Endometrial microvascular endothelial cells (primary cell): ENCODE measurements around the gene CD48. TPM values are rescaled to one million over a fixed set of nuclear protein-coding genes. Genes with fewer than 3 reads are reported as not detected.
"Not testable (repeated sequence)": the region's sequence is repeated elsewhere in the genome, so short reads cannot be mapped to it uniquely, and the experiment has no call there.

Experiments
- in situ Hi-C: cut with HindIII; loops from 2 replicates; pipeline ENCODE4 v1.10.0; 2017; ENCODE audit warnings: low sequenced_read_pairs, low pct_unique_long_range_greater_than_20kb; ENCODE audit errors: inconsistent ontology term
- total RNA-seq: library from RNA; depleted of rRNA; stranded (reverse); fragments of >200 nt; gene quantifications from one replicate; pipeline ENCODE4 v1.2.3, GENCODE V29; 2015; ENCODE audit errors: inconsistent ontology term

CD48 gene
- total RNA-seq, 1 donor from 2014 or later: not detected

GRCh38 chr1:160743266-160743665 lies 31.6 kb upstream of the CD48 start:
- in situ Hi-C loops: no loop called here

GRCh38 chr1:160742428-160743127 lies 31.0 kb upstream of the CD48 start:
- in situ Hi-C loops: no loop called here

- in situ Hi-C loops: no loop called here
Measured at GRCh38 chr1:160741612-160742348, 30.2 kb upstream of the CD48 start.

GRCh38 chr1:160741092-160741501 lies 29.5 kb upstream of the CD48 start:
- in situ Hi-C loops: no loop called here

GRCh38 chr1:160740133-160740688 lies 28.6 kb upstream of the CD48 start:
- in situ Hi-C loops: no loop called here

- in situ Hi-C loops: no loop called here
Measured at GRCh38 chr1:160739098-160739511, 27.5 kb upstream of the CD48 start, which contains the start of gene SLAMF7. Gene SLAMF7, plus strand, starts transcription at chr1:160739247. Its CDS starts 55 bp downstream, at chr1:160739302.

- in situ Hi-C loops: no loop called here
Measured at GRCh38 chr1:160738271-160738670, 26.6 kb upstream of the CD48 start.

GRCh38 chr1:160734301-160734700 lies 22.7 kb upstream of the CD48 start:
- in situ Hi-C loops: no loop called here

GRCh38 chr1:160733898-160734297 lies 22.3 kb upstream of the CD48 start:
- in situ Hi-C loops: no loop called here

- in situ Hi-C loops: no loop called here
Measured at GRCh38 chr1:160731990-160732389, 20.4 kb upstream of the CD48 start.

- in situ Hi-C loops: not testable (repeated sequence)
Measured at GRCh38 chr1:160731564-160731963, 19.9 kb upstream of the CD48 start.

- in situ Hi-C loops: no loop called here
Measured at GRCh38 chr1:160727316-160727640, 15.7 kb upstream of the CD48 start.

- in situ Hi-C loops: no loop called here
Measured at GRCh38 chr1:160726498-160727315, 15.1 kb upstream of the CD48 start.

- in situ Hi-C loops: no loop called here
Measured at GRCh38 chr1:160726114-160726497, 14.5 kb upstream of the CD48 start.

- in situ Hi-C loops: no loop called here
Measured at GRCh38 chr1:160724465-160725242, 13.0 kb upstream of the CD48 start.

GRCh38 chr1:160723332-160723731 lies 11.7 kb upstream of the CD48 start:
- in situ Hi-C loops: no loop called here

- in situ Hi-C loops: no loop called here
Measured at GRCh38 chr1:160722726-160723125, 11.1 kb upstream of the CD48 start.

- in situ Hi-C loops: no loop called here
Measured at GRCh38 chr1:160721473-160721872, 9.9 kb upstream of the CD48 start.
